SIG-M5 treated with dmso at 0.1 percent for 504 hours (cell line): Measurements from ENCODE around the gene MLANA.
A peak's percentile ranks its signal among the peaks of the same experiment; 100 is the strongest.

Experiments used
- DNase-seq: peaks from one replicate; lab custom pipeline; 2025; ENCODE audit not compliant: unreplicated experiment; lab: John Stamatoyannopoulos, UW

MLANA gene, protein sequence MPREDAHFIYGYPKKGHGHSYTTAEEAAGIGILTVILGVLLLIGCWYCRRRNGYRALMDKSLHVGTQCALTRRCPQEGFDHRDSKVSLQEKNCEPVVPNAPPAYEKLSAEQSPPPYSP

DNA sequence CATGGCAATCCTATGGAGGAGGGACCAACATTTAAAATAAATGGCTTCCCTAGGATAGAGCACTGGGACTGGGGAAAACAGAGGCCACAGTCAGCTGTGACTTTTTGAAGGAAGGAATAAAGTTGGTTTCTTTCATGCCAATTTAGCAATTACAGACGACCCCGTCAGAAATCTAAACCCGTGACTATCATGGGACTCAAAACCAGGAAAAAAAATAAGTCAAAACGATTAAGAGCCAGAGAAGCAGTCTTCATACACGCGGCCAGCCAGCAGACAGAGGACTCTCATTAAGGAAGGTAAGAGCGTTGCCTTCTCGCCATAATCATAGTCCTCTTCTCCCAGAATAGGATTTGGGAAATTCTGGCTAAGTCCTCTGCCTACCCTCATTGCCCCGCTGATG is at the start of gene MLANA:
Gene MLANA (plus strand): TSS at position 249 of the 400 bp plus-strand sequence. CDS start 1,586 bp downstream, outside the sequence.
- DNase-seq = no peak

DNA sequence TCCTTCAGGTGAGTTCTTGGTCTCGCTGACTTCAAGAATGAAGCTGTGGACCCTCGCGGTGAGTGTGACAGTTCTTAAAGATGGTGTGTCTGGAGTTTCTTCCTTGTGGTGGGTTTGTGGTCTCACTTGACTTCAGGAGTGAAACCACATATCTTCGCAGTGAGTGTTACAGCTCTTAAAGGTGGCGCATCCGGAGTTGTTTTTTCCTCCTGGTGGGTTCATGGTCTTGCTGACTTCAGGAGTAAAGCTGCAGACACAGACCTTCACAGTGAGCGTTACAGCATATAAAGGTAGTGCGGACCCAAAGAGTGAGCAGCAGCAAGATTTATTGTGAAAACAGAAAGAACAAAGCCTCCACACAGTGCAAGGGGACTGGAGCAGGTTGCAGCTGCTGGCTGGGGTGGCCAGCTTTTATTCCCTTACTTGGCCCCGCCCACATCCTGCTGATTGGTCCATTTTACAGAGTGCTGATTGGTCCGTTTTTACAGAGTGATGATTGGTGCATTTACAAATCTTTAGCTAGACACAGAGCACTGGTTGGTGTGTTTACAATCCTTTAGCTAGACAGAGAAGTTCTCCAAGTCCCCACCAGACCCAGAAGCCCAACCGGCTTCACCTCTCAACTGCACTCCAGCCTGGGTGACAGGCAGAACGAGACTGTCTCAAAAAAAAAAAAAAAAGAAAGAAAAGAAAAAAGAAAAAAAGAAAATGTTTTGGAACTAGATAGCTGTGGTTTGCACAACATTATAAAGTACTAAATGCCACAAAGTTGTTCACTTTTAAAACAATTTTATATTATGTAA is 48.7 kb upstream of the MLANA start:
- DNase-seq = no peak

DNA sequence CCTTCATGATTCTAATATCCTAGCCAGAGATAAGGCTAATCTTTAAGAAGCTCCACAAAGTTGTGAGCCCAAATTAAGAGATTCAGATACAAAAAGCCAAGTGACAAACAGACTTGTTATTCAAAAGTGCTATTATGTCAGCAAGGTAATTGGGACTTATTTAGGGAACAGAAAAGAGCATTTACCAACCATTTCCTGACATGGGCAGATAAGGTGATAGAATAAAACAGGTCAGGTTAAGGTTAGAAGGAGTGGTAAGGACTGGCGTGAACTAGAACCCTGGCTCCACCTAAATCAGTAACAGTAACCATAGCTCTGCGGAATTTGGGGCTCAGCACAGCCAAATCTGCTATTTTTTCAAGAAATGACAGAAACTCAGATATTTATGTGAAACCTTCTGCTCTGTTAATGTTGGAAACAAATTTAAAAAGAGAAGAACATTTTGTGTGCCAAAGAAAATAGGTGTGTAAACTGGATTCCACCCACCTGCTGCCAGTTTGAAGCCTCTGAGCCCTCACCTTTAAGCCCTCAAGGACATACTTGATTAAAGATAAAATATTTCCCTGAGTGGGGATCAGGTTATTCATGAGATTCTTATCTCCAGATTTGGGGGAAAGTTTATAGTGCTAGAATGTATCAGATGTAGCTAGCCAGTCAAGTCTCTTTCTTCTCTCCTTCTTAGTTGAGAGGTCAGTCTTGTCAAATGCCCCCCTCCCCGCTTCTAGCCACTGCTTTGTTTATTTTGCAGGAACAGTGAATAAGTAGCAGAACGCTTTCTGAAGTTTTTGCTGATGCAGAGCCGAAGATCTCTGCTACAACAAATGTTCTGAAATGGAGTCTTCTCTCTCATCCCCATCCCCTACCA is 47.5 kb upstream of the MLANA start:
- no peak for DNase-seq

DNA sequence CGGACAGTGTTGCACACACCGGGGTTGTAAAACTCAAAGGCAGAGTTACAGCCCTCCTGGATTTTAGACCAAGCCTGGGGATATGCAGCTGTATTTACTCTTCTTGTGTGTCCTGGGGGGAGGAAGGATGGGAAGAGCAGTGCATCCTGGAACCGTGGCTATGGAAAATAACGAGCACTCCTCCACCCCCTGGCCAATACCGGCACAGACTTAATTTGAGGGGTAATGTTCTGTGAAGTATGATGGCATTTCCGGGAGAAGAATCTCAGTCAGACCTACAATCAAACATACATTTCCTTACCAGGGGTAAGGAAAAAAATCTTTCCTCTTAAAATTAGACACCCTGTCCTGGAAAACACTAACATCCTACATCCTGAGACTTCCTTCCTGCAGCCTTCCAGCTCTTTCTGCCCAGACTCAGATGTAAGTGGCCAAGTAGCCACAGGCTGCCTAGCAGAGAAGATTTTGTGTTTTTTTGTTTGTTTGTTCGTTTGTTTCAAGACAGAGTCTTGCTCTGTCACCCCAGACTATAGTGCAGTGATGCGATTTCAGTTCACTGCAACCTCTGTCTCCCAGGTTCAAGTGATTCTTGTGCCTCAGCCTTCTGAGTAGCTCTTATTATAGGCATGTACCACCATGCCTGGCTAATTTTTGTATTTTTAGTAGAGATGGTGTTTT is 46.8 kb upstream of the MLANA start:
- no peak for DNase-seq

DNA sequence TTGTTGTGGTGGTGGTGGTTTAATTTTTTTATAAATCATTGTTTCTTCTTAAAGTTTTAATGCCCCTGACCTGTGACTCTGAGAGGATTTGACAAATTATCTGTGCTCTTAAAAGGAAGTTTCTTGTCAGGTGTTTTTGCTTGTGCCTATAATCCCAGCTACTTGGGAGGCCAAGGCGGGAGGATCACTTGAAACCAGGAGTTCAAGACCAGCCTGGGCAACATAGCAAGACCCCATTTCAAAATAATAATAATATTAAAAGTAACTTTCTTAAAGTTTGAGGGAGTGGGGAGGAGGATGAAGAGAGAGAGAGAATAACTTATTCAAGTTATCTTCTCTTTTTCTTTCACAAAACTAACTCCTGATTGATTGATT is 45.5 kb upstream of the MLANA start:
- DNase-seq = no peak

DNA sequence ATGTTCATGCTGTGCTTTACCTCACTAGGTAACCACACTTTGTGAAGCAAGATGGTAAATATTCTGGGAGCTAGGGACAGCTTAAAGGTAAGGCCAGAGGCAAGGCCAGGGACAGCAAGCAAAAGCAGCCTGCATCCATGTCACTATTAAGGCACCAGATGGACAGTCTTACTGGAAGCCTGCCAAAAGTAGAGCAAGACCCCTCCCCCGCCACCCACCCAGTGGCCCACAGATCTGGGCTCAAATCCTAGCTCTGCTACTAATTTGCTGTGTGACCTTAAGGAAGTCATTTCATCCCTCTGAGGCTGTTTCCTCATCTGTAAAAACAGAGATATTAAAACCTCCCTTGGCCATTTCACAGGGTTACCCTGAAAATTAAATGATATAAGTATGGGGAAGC is 44.6 kb upstream of the MLANA start:
- no peak for DNase-seq

DNA sequence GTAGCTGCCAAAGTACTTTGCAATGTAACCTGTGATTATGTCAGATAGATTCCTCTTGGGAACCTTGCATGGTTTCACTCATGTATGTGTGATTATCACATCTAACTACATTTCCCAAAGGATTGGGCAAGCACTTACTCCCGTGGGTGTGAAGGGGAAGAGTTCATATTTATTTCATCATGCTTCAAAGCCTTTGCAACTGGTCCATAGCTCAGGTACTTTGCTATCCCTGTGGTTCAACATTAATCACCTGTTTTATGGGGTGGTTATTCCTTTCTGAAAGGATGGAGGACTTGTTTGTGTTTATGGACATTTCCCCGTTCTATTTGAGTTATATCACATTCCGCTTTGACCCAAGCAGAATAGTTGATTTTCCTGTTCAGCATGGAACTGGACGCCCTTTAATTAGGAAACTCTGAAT is 44.2 kb upstream of the MLANA start:
- peak; percentile 46 for DNase-seq

DNA sequence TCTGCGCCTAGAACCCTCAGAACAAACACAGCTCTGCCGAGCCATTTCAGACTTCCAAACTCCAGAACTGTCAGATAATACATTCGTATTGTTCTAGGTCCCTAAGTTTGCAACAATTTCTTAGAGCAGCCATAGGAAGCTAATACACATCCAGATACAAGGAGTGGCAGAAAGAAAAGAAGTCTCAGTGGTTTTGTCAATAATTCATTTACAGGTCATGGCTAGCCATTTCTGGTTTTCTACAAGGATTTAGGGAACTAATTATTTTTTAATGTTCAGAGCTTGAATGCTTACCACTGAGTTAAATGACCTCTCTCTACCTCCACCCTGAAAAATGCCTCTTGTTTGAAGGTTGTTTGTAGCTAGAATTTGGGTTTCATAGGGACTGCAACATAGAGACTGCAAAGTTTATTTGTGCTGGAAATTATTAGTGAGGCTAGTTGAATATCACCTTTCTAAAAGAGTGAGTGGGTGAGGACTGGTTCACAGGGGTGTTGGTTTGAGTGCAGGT is 42.3 kb upstream of the MLANA start:
- DNase-seq = no peak

DNA sequence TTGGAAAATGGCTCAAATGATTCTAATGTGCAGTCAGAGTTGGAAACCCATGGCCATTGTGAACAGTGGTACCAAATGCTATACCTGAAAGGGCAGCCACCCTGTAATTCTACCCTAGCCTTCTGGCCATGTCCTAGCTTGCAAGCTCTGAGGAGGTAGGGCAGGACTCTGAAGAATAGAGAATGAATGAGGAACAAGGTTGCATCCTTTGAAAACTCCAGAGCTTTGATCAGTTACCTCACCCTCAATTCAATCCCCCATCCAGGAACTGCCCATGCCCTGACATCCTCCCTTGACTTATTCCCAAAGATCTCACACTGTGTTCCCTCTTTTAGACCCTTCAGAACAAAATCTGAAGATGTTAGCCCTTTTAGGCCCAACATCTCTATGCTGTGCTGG is 40.0 kb upstream of the MLANA start:
- no peak for DNase-seq

DNA sequence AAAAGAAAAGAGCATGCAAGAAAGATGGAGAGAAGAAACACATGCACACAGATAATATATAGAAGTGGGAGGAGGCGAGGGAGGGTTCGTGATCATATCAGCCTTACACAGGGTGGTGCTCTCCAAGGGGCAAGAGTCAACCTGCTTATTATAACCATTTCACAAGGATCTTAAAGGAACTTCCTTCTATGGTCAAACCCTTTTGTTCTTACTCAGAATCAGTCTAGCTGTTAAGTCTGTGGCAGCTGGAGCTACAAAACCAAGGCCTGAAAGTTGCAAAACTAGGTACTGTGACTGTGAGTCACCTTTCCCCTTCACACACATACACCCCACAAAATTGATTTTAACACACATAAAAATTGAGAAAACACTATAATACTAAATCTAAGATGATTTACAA is 39.2 kb upstream of the MLANA start:
- DNase-seq = peak; percentile 97

DNA sequence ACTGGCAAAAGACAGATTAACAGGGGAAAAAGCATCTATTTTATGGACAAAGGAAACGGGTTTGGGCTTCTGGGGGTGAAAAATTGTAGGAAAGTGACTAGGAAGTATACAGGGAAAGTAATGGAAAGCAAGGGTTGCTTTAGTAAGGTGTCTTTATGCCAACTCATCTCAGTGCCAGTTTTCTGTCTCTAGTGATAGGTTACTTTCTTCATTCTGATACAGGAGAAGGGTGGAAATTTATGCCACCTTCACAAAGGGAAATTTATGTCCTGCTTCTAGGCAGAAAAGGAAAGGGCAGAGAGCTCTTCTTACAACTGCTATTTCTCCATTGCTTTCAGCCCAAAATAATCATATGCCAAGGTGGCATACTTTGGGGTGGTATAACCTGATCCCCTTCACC is 37.7 kb upstream of the MLANA start:
- DNase-seq = no peak

DNA sequence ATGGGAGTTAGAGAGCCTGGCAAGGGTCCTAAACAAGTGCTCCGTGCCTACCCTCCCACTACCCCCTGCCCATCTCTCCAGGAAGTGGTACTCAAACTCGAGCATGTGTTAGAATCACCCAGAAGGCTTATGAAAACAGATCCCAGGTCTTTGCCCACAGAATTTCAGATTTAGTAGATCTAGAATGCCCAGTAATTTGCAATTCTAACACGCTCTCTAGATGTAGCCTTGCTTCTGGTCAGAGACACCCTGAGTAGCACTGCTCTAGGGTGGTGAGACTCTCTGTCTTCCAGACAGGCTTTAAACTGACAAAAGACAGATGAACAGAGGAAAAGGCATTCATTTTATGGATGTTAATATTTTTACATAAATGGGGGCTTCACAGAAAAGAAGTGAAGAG is 37.1 kb upstream of the MLANA start:
- DNase-seq = no peak

DNA sequence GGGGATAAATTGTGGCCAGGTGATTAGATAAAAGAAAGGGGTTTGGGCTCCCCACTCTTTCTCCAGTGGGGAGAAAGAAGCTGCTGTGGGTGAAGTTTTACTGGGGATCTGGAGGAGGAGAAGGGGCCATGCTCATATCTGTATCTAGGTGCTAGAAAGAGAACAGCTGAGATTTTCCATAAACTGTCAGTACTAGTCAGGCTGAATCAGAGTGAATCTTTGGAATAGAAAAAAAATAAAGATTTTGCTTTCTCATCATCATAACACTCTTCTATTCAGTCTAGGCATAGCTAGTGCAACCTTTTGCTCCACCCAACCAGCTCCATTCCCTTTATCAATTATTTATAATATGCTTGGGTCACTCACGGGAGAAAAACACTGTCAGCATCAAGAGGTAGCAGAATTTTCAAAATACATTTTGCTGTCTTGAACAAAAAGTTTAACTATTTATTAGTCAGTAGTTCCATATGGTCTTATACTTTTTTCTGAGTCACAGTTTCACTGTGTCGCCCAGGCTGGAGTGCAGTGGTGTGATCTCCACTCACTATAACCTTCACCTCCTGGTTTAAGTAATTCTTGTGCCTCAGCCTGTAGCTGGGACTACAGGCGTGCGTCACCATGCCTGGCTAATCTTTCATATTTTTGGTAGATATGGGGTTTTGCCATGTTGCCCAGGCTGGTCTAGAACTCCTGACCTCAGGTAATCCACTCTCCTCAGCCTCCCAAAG is 36.5 kb upstream of the MLANA start:
- DNase-seq = no peak

DNA sequence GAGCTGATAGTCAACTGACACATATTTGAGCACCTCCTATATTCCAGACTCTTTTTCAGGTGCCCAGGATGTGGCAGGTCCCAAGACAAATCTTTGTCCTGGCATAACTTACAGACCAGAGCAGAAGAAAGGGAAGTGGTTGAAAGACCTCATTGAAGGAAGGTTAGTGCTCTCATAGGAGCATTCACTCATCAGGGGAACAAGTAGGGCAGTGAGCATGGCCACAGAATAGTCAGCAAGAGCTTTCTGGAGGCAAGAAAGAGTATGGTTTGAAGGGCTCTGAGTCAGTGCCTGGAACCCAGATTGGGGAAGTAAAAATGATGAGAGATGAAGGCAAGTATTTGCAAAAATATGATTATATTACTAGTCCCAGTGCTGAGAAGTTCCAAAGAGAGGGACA is 32.8 kb upstream of the MLANA start:
- DNase-seq = peak; percentile 60

DNA sequence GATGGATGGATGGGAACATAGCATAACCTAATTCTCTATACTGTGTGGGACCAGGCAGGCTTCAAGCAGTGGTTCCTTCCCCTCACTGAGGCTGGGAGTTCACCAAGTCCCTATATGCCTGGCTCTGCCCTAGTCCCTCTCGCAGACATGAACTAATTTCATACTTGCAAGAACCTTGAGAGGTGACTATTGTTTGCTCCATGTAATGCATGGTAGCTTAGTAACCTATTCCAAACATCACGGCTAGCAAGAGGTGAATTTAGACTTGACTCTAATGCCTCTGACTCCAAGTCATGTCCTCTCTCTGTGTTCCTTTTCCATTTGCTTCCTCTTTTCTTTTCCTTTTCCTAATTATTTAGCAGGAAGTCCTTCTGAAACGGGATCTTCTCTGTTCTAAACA is 31.9 kb upstream of the MLANA start:
- no peak for DNase-seq

DNA sequence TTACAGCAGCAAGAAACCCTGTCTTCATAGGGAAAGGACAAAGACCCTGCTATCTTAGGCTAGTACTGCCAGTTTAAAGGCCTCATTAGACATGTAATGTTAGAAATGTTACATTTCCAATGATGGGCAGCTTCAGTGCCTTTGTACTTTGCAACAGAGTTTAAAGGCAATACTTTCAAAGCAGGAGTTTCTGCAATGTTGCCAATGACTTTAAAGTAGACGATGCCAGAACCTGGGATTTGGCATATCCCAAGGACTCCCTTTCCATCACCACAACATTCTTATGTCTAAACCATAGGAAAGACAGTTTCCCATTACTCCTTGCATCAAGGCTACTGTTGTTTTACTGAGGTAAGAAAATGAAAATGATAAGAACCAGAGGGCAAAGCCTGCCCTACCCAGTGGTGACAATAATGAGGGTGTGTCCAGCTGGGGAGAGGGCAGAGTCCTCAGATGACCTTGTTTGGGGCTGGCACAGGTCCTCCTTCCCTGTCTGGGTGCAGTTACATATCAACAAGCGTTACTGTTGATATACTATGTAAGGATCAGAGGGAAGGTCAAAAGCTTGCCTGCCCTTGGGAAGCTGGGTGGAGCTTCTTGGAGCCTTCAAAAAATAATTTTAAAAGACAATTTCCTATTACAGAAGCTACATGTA is 27.5 kb upstream of the MLANA start:
- no peak for DNase-seq

DNA sequence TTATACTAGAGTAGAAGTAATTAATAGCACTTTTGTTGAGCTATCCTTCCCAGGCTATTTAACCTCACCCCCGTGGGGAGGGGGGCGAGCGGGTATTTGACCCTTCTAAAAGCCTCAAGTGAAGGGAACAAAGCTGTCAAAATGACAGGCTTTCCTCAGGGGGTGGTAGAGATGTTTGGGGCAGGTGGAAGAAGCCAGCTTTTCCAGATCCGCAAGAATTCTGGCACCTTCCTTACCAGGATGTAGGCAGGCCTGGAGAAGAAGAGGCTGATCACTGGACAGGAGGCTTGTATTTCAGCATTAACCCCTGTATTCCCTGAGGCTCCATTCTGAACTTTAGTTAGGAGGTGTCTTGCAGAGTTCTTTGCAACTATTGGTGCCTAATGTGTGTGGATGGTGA is 26.2 kb upstream of the MLANA start:
- DNase-seq = no peak

DNA sequence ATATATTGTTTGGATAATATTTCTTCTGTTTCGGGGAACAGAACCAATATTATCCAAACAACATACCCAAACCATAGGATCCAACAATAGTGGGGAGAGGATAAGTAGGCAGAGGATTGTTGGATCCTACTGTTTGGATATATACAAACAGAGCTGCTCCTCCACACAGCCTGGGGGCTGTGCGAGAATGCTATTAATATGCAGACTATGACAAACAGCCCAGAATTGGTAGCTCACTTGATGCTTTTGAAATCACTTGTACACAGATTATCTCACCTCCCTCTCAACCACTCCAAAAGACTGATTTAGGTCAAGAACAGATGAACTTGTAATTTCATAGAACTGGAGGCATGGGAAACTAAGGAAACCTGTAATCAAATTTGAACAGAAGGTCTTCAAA is 24.4 kb upstream of the MLANA start:
- no peak for DNase-seq

DNA sequence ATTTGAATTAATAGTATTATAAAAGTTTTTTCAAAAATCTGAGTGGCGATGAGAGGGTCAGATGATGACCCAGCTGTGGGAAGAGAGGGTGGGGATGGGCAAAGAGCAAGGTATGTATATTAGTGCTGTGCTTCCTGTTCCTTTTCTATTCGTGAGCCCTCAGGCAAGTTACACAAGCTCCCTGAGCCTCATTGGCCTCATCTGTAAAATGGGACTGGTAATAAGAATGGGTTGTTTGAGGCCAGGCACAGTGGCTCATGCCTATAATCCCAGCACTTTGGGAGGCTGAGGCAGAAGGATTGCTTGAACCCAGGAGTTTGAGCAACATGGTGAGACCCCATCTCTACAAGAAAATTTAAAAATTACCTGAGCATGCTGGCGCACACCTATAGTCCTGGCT is 24.0 kb upstream of the MLANA start:
- DNase-seq = no peak

DNA sequence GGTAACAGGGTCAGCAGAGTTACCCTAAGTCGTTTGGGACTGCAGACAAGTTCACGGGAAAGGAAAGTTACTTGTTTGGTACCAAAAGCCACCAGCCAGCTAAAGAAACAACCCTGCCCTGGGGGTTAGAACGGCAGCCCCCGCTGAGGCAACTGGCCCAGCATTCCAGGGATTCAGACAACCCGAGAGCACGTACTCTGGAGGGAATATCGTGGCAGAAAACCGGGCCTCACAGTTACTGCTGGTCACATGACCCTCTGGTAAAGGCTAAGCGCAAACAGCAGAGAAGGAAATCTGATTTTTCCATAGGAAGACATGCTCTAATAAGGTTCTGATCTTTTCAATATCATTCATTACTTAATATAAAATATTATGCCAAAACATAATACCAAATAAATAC is 22.5 kb upstream of the MLANA start:
- DNase-seq = no peak
